ENCODE results near the gene DPP10.

DPP10 gene

GRCh38 chr2:115285416-115285815 lies 843.0 kb downstream of the DPP10 start:
- no peak for DNase-seq (ENCODE audit: low spot score)

GRCh38 chr2:115290478-115290877 lies 848.0 kb downstream of the DPP10 start:
- no peak for DNase-seq (ENCODE audit: low spot score)

GRCh38 chr2:115292742-115293141 lies 850.3 kb downstream of the DPP10 start:
- no peak for DNase-seq (ENCODE audit: low spot score)

GRCh38 chr2:115294999-115295398 lies 852.6 kb downstream of the DPP10 start:
- DNase-seq (ENCODE audit: low spot score), result no peak

GRCh38 chr2:115297056-115297455 lies 854.6 kb downstream of the DPP10 start:
- no peak for DNase-seq (ENCODE audit: low spot score)

- DNase-seq (ENCODE audit: low spot score), result no peak
Observed at GRCh38 chr2:115299199-115299598, 856.8 kb downstream of the DPP10 start.

GRCh38 chr2:115305712-115306111 lies 863.3 kb downstream of the DPP10 start:
- DNase-seq (ENCODE audit: low spot score), result no peak

GRCh38 chr2:115314119-115314518 lies 871.7 kb downstream of the DPP10 start:
- no peak for DNase-seq (ENCODE audit: low spot score)

GRCh38 chr2:115327061-115327460 lies 884.6 kb downstream of the DPP10 start:
- no peak for DNase-seq (ENCODE audit: low spot score)

GRCh38 chr2:115359550-115359949 lies 917.1 kb downstream of the DPP10 start:
- DNase-seq (ENCODE audit: low spot score), result no peak

GRCh38 chr2:115364093-115364492 lies 921.7 kb downstream of the DPP10 start:
- no peak for DNase-seq (ENCODE audit: low spot score)

GRCh38 chr2:115369400-115369799 lies 927.0 kb downstream of the DPP10 start:
- DNase-seq (ENCODE audit: low spot score), result no peak

- no peak for DNase-seq (ENCODE audit: low spot score)
Observed at GRCh38 chr2:115374981-115375380, 932.5 kb downstream of the DPP10 start.

- DNase-seq (ENCODE audit: low spot score), result no peak
Observed at GRCh38 chr2:115384399-115384798, 942.0 kb downstream of the DPP10 start.

- DNase-seq (ENCODE audit: low spot score), result no peak
Observed at GRCh38 chr2:115386465-115386864, 944.0 kb downstream of the DPP10 start.

GRCh38 chr2:115389024-115389423 lies 946.6 kb downstream of the DPP10 start:
- no peak for DNase-seq (ENCODE audit: low spot score)

GRCh38 chr2:115389898-115390565 lies 947.6 kb downstream of the DPP10 start:
- DNase-seq (ENCODE audit: low spot score), result no peak

- no peak for DNase-seq (ENCODE audit: low spot score)
Observed at GRCh38 chr2:115396579-115396978, 954.1 kb downstream of the DPP10 start.

- DNase-seq (ENCODE audit: low spot score), result no peak
Observed at GRCh38 chr2:115400940-115401339, 958.5 kb downstream of the DPP10 start.

- no peak for DNase-seq (ENCODE audit: low spot score)
Observed at GRCh38 chr2:115412501-115412900, 970.1 kb downstream of the DPP10 start.

GRCh38 chr2:115413791-115414190 lies 971.4 kb downstream of the DPP10 start:
- no peak for DNase-seq (ENCODE audit: low spot score)

GRCh38 chr2:115414466-115414865 lies 972.0 kb downstream of the DPP10 start:
- no peak for DNase-seq (ENCODE audit: low spot score)

GRCh38 chr2:115422004-115422634 lies 979.7 kb downstream of the DPP10 start:
- no peak for DNase-seq (ENCODE audit: low spot score)

GRCh38 chr2:115427436-115427835 lies 985.0 kb downstream of the DPP10 start:
- DNase-seq (ENCODE audit: low spot score), result no peak

Data from D341Med (cell line).